HG03108 (cell line): ENCODE results near the gene GNE.
A peak's percentile ranks its signal among the peaks of the same experiment; 100 is the strongest.
"Not testable (repeated sequence)": the region's sequence is repeated elsewhere in the genome, so short reads cannot be mapped to it uniquely, and the experiment has no call there.

Experiments used
- ATAC-seq: cut with Tn5 transposase; IDR thresholded peaks from one replicate; pipeline ENCODE4 v1.9.1; 2021; ENCODE audit warnings: moderate library complexity; ENCODE audit not compliant: unreplicated experiment

Gene GNE, protein sequence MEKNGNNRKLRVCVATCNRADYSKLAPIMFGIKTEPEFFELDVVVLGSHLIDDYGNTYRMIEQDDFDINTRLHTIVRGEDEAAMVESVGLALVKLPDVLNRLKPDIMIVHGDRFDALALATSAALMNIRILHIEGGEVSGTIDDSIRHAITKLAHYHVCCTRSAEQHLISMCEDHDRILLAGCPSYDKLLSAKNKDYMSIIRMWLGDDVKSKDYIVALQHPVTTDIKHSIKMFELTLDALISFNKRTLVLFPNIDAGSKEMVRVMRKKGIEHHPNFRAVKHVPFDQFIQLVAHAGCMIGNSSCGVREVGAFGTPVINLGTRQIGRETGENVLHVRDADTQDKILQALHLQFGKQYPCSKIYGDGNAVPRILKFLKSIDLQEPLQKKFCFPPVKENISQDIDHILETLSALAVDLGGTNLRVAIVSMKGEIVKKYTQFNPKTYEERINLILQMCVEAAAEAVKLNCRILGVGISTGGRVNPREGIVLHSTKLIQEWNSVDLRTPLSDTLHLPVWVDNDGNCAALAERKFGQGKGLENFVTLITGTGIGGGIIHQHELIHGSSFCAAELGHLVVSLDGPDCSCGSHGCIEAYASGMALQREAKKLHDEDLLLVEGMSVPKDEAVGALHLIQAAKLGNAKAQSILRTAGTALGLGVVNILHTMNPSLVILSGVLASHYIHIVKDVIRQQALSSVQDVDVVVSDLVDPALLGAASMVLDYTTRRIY

DNA sequence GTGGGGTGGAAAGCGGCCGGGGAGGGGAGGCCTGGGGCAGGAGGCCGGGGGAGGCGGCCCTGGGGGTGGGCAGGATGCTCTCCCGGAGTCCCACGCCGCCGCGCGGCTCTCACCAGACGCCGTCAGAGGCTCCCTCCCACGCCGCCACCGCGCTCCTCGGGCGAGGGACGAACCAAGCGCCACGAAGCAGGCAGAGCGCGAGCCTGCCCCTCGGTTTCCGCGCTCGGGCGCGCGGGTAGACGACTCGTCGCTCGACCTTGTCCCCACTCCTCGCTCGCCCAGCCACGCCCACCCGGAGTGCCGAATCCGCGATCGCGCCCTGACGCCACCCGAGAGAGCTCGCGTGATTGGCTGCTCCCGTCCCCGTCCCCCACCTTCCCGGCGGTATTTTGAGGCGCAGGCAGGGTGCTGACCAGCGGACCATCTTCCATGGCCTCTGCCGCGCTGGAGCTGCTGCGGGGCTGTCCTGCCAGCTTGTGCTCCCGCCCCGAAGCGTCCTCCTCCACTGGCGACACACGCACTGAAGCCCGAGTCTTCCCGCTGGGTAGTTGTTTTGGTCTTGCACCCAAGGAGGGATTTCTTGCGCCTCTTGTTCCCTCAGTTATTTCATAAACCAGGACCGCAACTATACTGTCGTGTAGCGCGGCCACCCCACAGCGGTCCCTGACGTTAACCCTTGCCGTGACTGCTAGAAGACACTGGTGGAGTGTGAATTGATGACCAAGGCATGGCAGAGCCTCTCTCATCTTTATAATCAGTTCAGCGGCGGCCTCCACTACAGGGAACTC is at the start of gene GNE:
TSS of gene GNE (minus strand) at position 241 of the 788 bp plus-strand sequence. CDS start 9,093 bp downstream, outside the sequence.
- peak; percentile 93 for ATAC-seq

- ATAC-seq = no peak
These were observed 48.4 kb upstream of the GNE start for GRCh38 chr9:36306471-36307306.

GRCh38 chr9:36304366-36304765 is 46.1 kb upstream of the GNE start:
- ATAC-seq = not testable (repeated sequence)

DNA sequence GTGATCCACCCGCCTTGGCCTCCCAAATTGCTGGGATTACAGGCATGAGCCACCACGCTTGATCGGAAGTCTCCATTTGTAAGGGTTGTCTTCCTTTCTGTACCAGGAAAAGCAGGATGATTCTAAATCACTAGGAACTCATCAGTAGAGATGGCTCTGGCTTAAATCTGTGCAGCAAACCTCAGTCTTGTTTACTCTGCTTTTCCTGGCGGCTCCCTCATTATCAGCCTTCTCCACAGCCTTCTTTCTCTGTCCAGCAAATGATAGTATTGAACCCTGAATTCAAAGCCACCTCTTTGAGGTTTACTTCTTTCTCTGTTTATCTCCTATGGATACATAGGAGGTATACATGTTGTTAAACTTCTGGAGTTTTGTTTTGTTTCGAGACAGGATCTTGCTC is 43.0 kb upstream of the GNE start:
- ATAC-seq = no peak

GRCh38 chr9:36298566-36298965 is 40.3 kb upstream of the GNE start:
- ATAC-seq = no peak

- ATAC-seq = no peak
These were observed 39.5 kb upstream of the GNE start for GRCh38 chr9:36297798-36298197.

DNA sequence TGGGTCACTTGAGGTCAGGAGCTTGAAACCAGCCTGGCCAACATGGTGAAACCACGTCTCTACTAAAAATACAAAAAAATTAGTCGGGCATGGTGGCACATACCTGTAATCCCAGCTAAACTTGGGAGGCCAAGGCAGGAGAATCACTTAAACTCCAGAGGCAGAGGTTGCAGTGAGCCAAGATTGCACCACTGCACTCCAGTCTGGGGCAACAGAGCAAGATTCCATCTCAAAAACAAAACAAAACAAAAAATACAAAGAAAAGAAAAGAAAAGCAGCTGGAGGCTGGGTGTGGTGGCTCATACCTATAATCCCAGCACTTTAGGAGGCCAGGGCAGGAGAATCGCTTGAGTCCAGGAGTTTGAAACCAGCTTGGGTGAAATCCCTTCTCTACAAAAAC is 36.7 kb upstream of the GNE start:
- not testable (repeated sequence) for ATAC-seq

DNA sequence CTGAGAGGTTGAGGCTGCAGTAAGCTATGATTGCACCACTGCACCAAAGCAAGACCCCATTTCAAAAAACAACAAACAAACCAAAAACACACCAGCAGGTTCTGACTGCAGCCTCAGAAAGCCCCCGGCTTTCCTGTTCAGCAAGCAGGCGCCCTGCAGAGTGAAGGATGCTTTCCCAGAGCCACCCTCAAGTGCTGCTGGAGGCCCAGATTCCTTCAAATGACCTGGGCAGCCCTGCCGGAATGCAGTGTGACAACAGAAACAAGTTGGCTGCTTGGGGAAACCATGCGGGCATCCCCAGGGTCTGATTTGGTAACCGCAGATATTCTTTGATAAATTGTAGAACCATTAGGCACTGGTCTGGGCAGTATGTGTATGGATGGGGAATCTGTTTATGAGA is 35.7 kb upstream of the GNE start:
- no peak for ATAC-seq

GRCh38 chr9:36293171-36293570 is 34.9 kb upstream of the GNE start:
- ATAC-seq = no peak

- ATAC-seq = no peak
These were observed 34.4 kb upstream of the GNE start for GRCh38 chr9:36292641-36293040.

DNA sequence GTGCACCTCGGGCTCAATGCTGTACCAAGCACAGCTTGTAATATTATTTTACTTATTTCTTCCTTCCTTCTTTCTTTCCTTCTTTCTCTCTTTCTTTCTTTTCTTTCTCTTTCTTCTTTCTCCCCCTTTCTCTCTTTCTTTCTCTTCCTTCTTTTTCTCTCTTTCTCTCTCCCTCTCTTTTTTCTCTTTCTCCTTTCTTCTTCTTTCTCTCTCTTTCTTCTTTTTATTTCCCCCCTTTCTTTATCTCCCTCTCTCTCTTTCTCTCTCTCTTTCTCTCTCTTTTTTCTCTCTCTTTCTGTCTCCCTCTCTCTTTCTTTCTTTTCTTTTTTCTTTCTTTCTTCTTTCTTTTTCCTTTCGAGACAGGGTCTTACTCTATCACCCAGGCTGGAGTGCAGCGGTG is 32.7 kb upstream of the GNE start:
- ATAC-seq = no peak

GRCh38 chr9:36289836-36290435 is 31.7 kb upstream of the GNE start:
- no peak for ATAC-seq

GRCh38 chr9:36288070-36288469 is 29.8 kb upstream of the GNE start:
- ATAC-seq = no peak

- ATAC-seq = no peak
These were observed 28.1 kb upstream of the GNE start for GRCh38 chr9:36286388-36286787.

DNA sequence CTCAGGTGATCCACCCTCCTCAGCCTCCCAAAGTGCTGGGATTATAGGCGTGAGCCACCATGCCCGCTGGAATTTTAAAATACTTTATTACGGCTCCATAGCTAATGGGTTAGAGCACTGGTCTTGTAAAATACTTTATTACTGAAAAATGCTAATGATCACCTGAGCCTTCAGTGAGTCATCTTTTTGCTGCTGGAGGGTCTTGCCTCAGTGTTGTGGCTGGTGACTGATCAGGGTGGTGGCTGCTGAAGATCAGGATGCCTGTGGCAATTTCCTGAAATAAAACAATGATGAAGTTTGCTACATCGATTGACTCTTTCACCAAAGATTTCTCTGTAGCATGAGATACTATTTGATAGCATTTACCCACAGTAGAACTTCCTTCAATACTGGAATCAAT is 26.0 kb upstream of the GNE start:
- ATAC-seq = no peak

DNA sequence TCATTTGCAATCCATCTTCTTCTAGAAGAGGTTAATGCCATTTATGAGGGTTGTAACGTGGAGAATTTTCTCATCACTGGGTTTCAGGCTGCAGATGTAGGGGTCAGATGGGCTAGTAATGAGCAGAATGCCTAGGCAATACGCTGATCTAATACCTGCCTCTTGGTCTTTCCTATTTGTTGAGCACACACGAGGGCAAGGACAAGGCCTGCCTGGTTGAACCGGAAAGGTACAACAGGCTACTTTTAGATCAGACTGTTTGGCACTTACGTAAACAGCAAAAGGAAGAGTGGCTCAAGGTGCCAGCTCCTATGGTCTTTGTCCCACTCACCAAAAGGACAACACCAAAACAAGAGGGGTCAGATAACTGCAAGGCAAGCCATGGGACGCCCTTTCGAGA is 24.0 kb upstream of the GNE start:
- ATAC-seq = no peak

DNA sequence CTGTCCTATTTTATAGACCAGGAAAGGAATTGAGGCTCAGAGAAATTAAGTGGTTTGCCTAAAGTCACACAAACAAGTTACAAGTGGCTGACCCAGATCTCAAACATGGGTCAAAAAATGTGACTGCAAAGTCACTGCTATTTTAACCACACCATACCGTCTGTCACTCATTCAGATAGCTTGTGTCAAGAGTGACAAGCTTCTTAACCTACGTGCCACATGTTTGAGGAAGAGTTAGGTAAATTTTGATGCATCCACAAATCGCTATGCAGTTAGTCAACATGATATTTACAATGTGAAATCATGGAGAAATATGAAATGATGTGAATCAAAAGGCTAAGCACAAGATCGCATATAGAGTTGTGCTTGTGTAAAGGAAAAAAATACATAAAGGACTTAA is 22.7 kb upstream of the GNE start:
- no peak for ATAC-seq

GRCh38 chr9:36278243-36278642 is 20.0 kb upstream of the GNE start:
- ATAC-seq = no peak

GRCh38 chr9:36276781-36277181 is 18.5 kb upstream of the GNE start:
- ATAC-seq = no peak

- ATAC-seq = no peak
These were observed 18.0 kb upstream of the GNE start for GRCh38 chr9:36276254-36276653.
